Mesenchymal stem cell (in vitro differentiated cells and primary cell): ENCODE data around the gene TIAL1.

Source experiments
- DNase-seq: peaks from one replicate; pipeline ENCODE4 v3.0.0-alpha.2; 2013
- H2AFZ ChIP-seq: one replicate; pipeline ENCODE4 v1.6.1; 2013; ENCODE audit warnings: low read depth, mild to moderate bottlenecking, control low read depth, inconsistent platforms, low read length, moderate library complexity
- H2AK5ac ChIP-seq: 2 replicates; pipeline ENCODE4 v1.6.1; 2013; ENCODE audit warnings: low read length, moderate library complexity, mild to moderate bottlenecking, inconsistent platforms; ENCODE audit not compliant: severe bottlenecking
- H2BK120ac ChIP-seq: one replicate; pipeline ENCODE4 v1.6.1; 2013; ENCODE audit warnings: low read depth, mild to moderate bottlenecking, inconsistent platforms, low read length, moderate library complexity
- H2BK12ac ChIP-seq, 2 experiments: one replicate each; pipeline ENCODE4 v1.6.1; 2013; ENCODE audit warnings: inconsistent platforms in 2 of 2, low read length in 2 of 2, mild to moderate bottlenecking in 2 of 2, moderate library complexity in 2 of 2, control low read depth in 1 of 2
- H2BK15ac ChIP-seq: one replicate; pipeline ENCODE4 v1.6.1; 2013; ENCODE audit warnings: mild to moderate bottlenecking, low read depth, inconsistent platforms; ENCODE audit not compliant: poor library complexity, severe bottlenecking
- H2BK5ac ChIP-seq: 2 replicates; pipeline ENCODE4 v1.6.1; 2013; ENCODE audit warnings: low read depth, mild to moderate bottlenecking, low read length, control low read depth, inconsistent platforms; ENCODE audit not compliant: poor library complexity, severe bottlenecking
- H3K14ac ChIP-seq, 2 experiments: one replicate each; pipeline ENCODE4 v1.6.1; 2013; ENCODE audit warnings: inconsistent platforms in 2 of 2, low read length in 2 of 2, control low read depth in 1 of 2, mild to moderate bottlenecking in 1 of 2, moderate library complexity in 1 of 2
- H3K18ac ChIP-seq, 2 experiments: one replicate each; pipeline ENCODE4 v1.6.1; 2013; ENCODE audit warnings: inconsistent platforms in 2 of 2, low read length in 2 of 2, control low read depth in 1 of 2, low read depth in 1 of 2, mild to moderate bottlenecking in 1 of 2
- H3K23ac ChIP-seq, 2 experiments: one replicate each; pipeline ENCODE4 v1.6.1; 2013; ENCODE audit warnings: inconsistent platforms in 2 of 2, low read length in 2 of 2, mild to moderate bottlenecking in 2 of 2, moderate library complexity in 2 of 2, control low read depth in 1 of 2
- H3K27ac ChIP-seq: 2 replicates; pipeline ENCODE4 v1.5.1; 2013; ENCODE audit warnings: mild to moderate bottlenecking, moderate library complexity, low read length, control low read depth, inconsistent platforms; ENCODE audit not compliant: poor library complexity, severe bottlenecking
- H3K27me3 ChIP-seq, 2 experiments: 2 replicates each; pipeline versions ENCODE4 v1.6.1 to v1.7.0; 2013; ENCODE audit warnings: low read length in 2 of 2, mild to moderate bottlenecking in 2 of 2, moderate library complexity in 2 of 2, control low read depth in 1 of 2, inconsistent platforms in 1 of 2; ENCODE audit not compliant: control insufficient read depth in 1 of 2, insufficient read depth in 1 of 2
- H3K36me3 ChIP-seq, 2 experiments: 2 replicates each; pipeline versions ENCODE4 v1.6.1 to v1.7.0; 2013; ENCODE audit warnings: low read length in 2 of 2, control low read depth in 1 of 2, inconsistent platforms in 1 of 2, low read depth in 1 of 2, mild to moderate bottlenecking in 1 of 2; ENCODE audit not compliant: insufficient read depth in 2 of 2, control insufficient read depth in 1 of 2
- H3K4ac ChIP-seq, 2 experiments: one replicate each; pipeline ENCODE4 v1.6.1; 2013; ENCODE audit warnings: inconsistent platforms in 2 of 2, low read length in 2 of 2, mild to moderate bottlenecking in 2 of 2, moderate library complexity in 2 of 2, control low read depth in 1 of 2, low read depth in 1 of 2
- H3K4me1 ChIP-seq: 2 replicates; pipeline ENCODE4 v1.6.1; 2013; ENCODE audit warnings: low read depth, low read length, control low read depth; ENCODE audit not compliant: control insufficient read depth, insufficient read depth
- H3K4me2 ChIP-seq: 2 replicates; pipeline ENCODE4 v1.6.1; 2013; ENCODE audit warnings: low read length, mild to moderate bottlenecking, inconsistent platforms; ENCODE audit not compliant: poor library complexity, severe bottlenecking
- H3K4me3 ChIP-seq, 2 experiments: 2 replicates each; pipeline versions ENCODE4 v1.5.1 to v1.7.0; 2013; ENCODE audit warnings: low read length in 2 of 2, mild to moderate bottlenecking in 2 of 2, control low read depth in 1 of 2, low read depth in 1 of 2; ENCODE audit not compliant: insufficient read depth in 1 of 2
- H3K79me1 ChIP-seq: replicated peaks from 2 replicates; pipeline ENCODE4 v1.6.1; 2013; ENCODE audit warnings: mild to moderate bottlenecking, control low read depth, low read length, inconsistent platforms; ENCODE audit not compliant: poor library complexity, severe bottlenecking
- H3K9ac ChIP-seq: 2 replicates; pipeline ENCODE4 v1.7.0; 2013; ENCODE audit warnings: mild to moderate bottlenecking, low read length, moderate library complexity
- H3K9me3 ChIP-seq: 2 replicates; pipeline ENCODE4 v1.7.0; 2013; ENCODE audit warnings: mild to moderate bottlenecking, low read length; ENCODE audit not compliant: control insufficient read depth
- H4K8ac ChIP-seq: one replicate; pipeline ENCODE4 v1.6.1; 2013; ENCODE audit warnings: inconsistent platforms, mild to moderate bottlenecking, low read length, moderate library complexity
- H4K91ac ChIP-seq: one replicate; pipeline ENCODE4 v1.6.1; 2013; ENCODE audit warnings: mild to moderate bottlenecking, low read length, inconsistent platforms
- WGBS: methylation state at CpG from one replicate; pipeline ENCODE4 v1.1.7; 2013; ENCODE audit warnings: mixed read lengths; 5-methylcytosine and 5-hydroxymethylcytosine counted together

Gene TIAL1

GRCh38 chr10:119643306-119644204 lies 46.8 kb upstream of the TIAL1 start:
- Histone ChIP-seq H3K4me2 (no peak overlapping the region), H3K36me3 (no peaks in the 10 kb centered on the region), H3K4ac (no peak overlapping the region), H2BK120ac (no peak overlapping the region), H4K91ac (no peak overlapping the region), H3K9me3 (peaks cover 23% of the 10 kb centered on the region), H3K23ac (no peak overlapping the region), H3K14ac (no peak overlapping the region), H3K4me3 (peak overlapping the region in 1 of 2 experiments; percentile 2), H2BK5ac (no peak overlapping the region), H4K8ac (no peak overlapping the region), H2BK15ac (no peak overlapping the region), H3K18ac (no peak overlapping the region), H2BK12ac (no peak overlapping the region), H2AFZ (no peak overlapping the region), H3K79me1 (no peaks in the 10 kb centered on the region), H3K4me1 (no peaks in the 10 kb centered on the region), H3K9ac (peak overlapping the region; percentile 3), H3K27ac (no peak overlapping the region), H3K27me3 (peaks cover 0 to 9% of the 10 kb centered on the region in 2 experiments), H2AK5ac (no peak overlapping the region)
- DNase-seq, result no peak
- 78% methylated on average over 15 of the region's 15 CpGs for WGBS

GRCh38 chr10:119642556-119643111 lies 45.9 kb upstream of the TIAL1 start:
- no peaks in the 10 kb centered on the region for H3K4me1 ChIP-seq
- no peak overlapping the region for H3K9ac ChIP-seq
- peaks cover 23% of the 10 kb centered on the region for H3K9me3 ChIP-seq
- WGBS, result 100% methylated on average over 2 of the region's 2 CpGs
- no peak overlapping the region for H2AFZ ChIP-seq
- no peak overlapping the region for H2BK5ac ChIP-seq
- H3K4me3 ChIP-seq, result no peak overlapping the region
- H3K4ac ChIP-seq, result no peak overlapping the region
- no peak overlapping the region for H2BK15ac ChIP-seq
- peaks cover 0 to 9% of the 10 kb centered on the region in 2 experiments for H3K27me3 ChIP-seq
- H4K91ac ChIP-seq, result no peak overlapping the region
- DNase-seq, result no peak
- H4K8ac ChIP-seq, result no peak overlapping the region
- H3K27ac ChIP-seq, result no peak overlapping the region
- H2BK12ac ChIP-seq, result no peak overlapping the region
- H2BK120ac ChIP-seq, result no peak overlapping the region
- H3K23ac ChIP-seq, result no peak overlapping the region
- no peak overlapping the region for H2AK5ac ChIP-seq
- no peak overlapping the region for H3K18ac ChIP-seq
- no peak overlapping the region for H3K4me2 ChIP-seq
- H3K79me1 ChIP-seq, result no peaks in the 10 kb centered on the region
- H3K36me3 ChIP-seq, result no peaks in the 10 kb centered on the region
- no peak overlapping the region for H3K14ac ChIP-seq

GRCh38 chr10:119640875-119641526 lies 44.2 kb upstream of the TIAL1 start:
- Histone ChIP-seq H3K14ac (no peak overlapping the region), H3K18ac (no peak overlapping the region), H2BK12ac (no peak overlapping the region), H3K4me3 (no peak overlapping the region), H3K79me1 (no peaks in the 10 kb centered on the region), H3K23ac (no peak overlapping the region), H2BK15ac (no peak overlapping the region), H2BK5ac (no peak overlapping the region), H3K4me1 (no peaks in the 10 kb centered on the region), H3K36me3 (no peaks in the 10 kb centered on the region), H2BK120ac (no peak overlapping the region), H4K91ac (no peak overlapping the region), H2AFZ (no peak overlapping the region), H3K27me3 (peaks cover 0 to 14% of the 10 kb centered on the region in 2 experiments), H4K8ac (no peak overlapping the region), H2AK5ac (no peak overlapping the region), H3K9ac (no peak overlapping the region), H3K27ac (no peak overlapping the region), H3K4me2 (no peak overlapping the region), H3K4ac (no peak overlapping the region), H3K9me3 (peaks cover 19% of the 10 kb centered on the region)
- WGBS, result 90% methylated on average over 8 of the region's 8 CpGs
- no peak for DNase-seq

- H2BK120ac ChIP-seq, result no peak overlapping the region
- H2BK5ac ChIP-seq, result no peak overlapping the region
- H2BK15ac ChIP-seq, result no peak overlapping the region
- no peaks in the 10 kb centered on the region for H3K79me1 ChIP-seq
- no peak overlapping the region for H3K18ac ChIP-seq
- H3K23ac ChIP-seq, result no peak overlapping the region
- H4K8ac ChIP-seq, result no peak overlapping the region
- no peaks in the 10 kb centered on the region for H3K4me1 ChIP-seq
- no peak overlapping the region for H3K9ac ChIP-seq
- no peak overlapping the region for H3K4me2 ChIP-seq
- H3K9me3 ChIP-seq, result peaks cover 15% of the 10 kb centered on the region
- H2AFZ ChIP-seq, result no peak overlapping the region
- no peak overlapping the region for H3K4ac ChIP-seq
- H3K27ac ChIP-seq, result no peak overlapping the region
- H2BK12ac ChIP-seq, result no peak overlapping the region
- H2AK5ac ChIP-seq, result no peak overlapping the region
- DNase-seq, result no peak
- no peak overlapping the region for H4K91ac ChIP-seq
- no peaks in the 10 kb centered on the region for H3K36me3 ChIP-seq
- H3K14ac ChIP-seq, result no peak overlapping the region
- 93% methylated on average over 3 of the region's 6 CpGs for WGBS
- H3K27me3 ChIP-seq, result peaks cover 0 to 14% of the 10 kb centered on the region in 2 experiments
- no peak overlapping the region for H3K4me3 ChIP-seq
Measured at GRCh38 chr10:119640384-119640783, 43.6 kb upstream of the TIAL1 start.
